Activated CD8-positive, alpha-beta memory T cell treated with anti-CD3 and anti-CD28 coated beads for 36 hours (primary cell): ENCODE data around the gene KIF1B. TPM values are rescaled to one million over a fixed set of nuclear protein-coding genes. Genes with fewer than 3 reads are reported as not detected.
"Not testable (repeated sequence)": the region's sequence is repeated elsewhere in the genome, so short reads cannot be mapped to it uniquely, and the experiment has no call there.

Source experiments
- CTCF ChIA-PET: fragments of 350-600 bp; sonication (Branson Sonifier 250); formaldehyde crosslinking; loops from one replicate; lab custom pipeline; 2021; ENCODE audit warnings: antibody characterized with exemption; lab: Charles Lee
- POLR2A ChIA-PET: fragments of 350-600 bp; sonication (Branson Sonifier 250); formaldehyde crosslinking; loops from one replicate; lab custom pipeline; 2021; ENCODE audit warnings: antibody characterized with exemption; lab: Charles Lee
- total RNA-seq, 2 experiments: library from RNA; stranded (reverse); gene quantifications; one replicate each; pipeline ENCODE4 v1.2.3, GENCODE V29; 2021

KIF1B gene
- total RNA-seq, 2 experiments from 2014 or later = 15.6 to 17.0 TPM

GRCh38 chr1:10339815-10340214 lies 129.4 kb downstream of the KIF1B start:
- CTCF ChIA-PET = interaction anchor here (0.7 kb wide), 1 partner anchor 130 kb away, joined by 3 read pairs; the partner anchor contains the start of gene KIF1B
- POLR2A ChIA-PET = no interaction called here

GRCh38 chr1:10340930-10341590 lies 130.7 kb downstream of the KIF1B start:
- ChIA-PET POLR2A (no interaction called here), CTCF (interaction anchor here (0.7 kb wide), 1 partner anchor 35 kb away, joined by 3 read pairs; no protein-coding TSS in a partner anchor)

GRCh38 chr1:10347109-10347508 lies 136.7 kb downstream of the KIF1B start:
- ChIA-PET POLR2A (no interaction called here), CTCF (no interaction called here)

- POLR2A ChIA-PET = no interaction called here
- CTCF ChIA-PET = no interaction called here
These were observed 142.9 kb downstream of the KIF1B start for GRCh38 chr1:10353282-10353681.

- POLR2A ChIA-PET = no interaction called here
- CTCF ChIA-PET = no interaction called here
These were observed 143.3 kb downstream of the KIF1B start for GRCh38 chr1:10353693-10354092.

DNA sequence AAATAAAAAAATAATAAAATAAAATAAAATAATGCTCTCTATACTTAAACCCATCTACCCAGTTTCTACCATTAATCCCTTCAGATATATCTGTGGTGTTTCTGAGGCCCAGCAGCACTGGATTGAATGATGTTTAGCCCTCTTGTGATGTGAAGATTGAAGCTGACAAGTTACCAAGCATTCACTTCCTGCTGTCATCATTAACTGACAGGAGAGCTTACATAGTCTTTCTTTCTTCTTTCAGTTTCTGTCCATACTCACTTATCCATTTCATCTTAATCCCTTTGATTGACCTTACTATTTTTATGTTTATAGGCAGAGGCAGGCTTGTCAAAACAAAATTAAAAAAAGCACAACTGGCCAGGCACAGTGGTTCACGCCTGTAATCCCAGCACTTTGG lies 149.7 kb downstream of the KIF1B start:
- ChIA-PET POLR2A (no interaction called here), CTCF (interaction anchor here (1.1 kb wide), 1 partner anchor 150 kb away, joined by 3 read pairs; the partner anchor contains the start of gene KIF1B)

GRCh38 chr1:10361515-10361914 lies 151.1 kb downstream of the KIF1B start:
- ChIA-PET CTCF (interaction anchor here (1.5 kb wide), 1 partner anchor 151 kb away, joined by 4 read pairs; the partner anchor contains the start of gene KIF1B), POLR2A (no interaction called here)

DNA sequence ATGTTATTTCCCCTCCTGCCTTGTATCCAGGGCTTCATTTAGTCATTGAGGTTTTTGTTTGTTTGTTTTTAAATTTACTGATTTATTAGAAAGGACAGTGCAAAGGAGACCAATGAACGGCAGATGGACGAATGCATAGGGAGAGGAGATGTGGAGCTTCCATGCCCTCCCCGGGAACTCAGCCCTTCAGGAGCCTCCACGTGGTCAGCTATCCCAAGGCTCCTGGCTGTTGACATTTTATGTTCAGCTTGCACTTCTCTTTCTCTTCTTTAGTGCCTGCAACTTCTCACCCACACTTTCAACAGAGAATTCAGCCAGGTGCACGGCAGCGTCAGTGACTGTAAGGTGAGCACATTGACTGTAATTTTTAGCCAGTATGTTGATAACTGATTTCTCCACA lies 157.8 kb downstream of the KIF1B start:
- ChIA-PET POLR2A (no interaction called here), CTCF (no interaction called here)

- ChIA-PET CTCF (no interaction called here), POLR2A (no interaction called here)
These were observed 164.1 kb downstream of the KIF1B start for GRCh38 chr1:10374442-10374860.

- POLR2A ChIA-PET = not testable (repeated sequence)
- CTCF ChIA-PET = interaction anchor here (1.4 to 1.9 kb wide), 2 partner anchors 23 to 117 kb away, joined by 3 to 4 read pairs; no protein-coding TSS in a partner anchor
These were observed 167.1 kb downstream of the KIF1B start for GRCh38 chr1:10377365-10378029.

GRCh38 chr1:10378081-10378841 lies 167.9 kb downstream of the KIF1B start:
- CTCF ChIA-PET = interaction anchor here (1.9 kb wide), 1 partner anchor 116 kb away, joined by 4 read pairs; no protein-coding TSS in a partner anchor

GRCh38 chr1:10379101-10379620 lies 168.8 kb downstream of the KIF1B start:
- ChIA-PET CTCF (no interaction called here), POLR2A (no interaction called here)

More at GRCh38 chr1:10378081-10378841, 167.9 kb downstream of the KIF1B start:
- POLR2A ChIA-PET = no interaction called here

DNA sequence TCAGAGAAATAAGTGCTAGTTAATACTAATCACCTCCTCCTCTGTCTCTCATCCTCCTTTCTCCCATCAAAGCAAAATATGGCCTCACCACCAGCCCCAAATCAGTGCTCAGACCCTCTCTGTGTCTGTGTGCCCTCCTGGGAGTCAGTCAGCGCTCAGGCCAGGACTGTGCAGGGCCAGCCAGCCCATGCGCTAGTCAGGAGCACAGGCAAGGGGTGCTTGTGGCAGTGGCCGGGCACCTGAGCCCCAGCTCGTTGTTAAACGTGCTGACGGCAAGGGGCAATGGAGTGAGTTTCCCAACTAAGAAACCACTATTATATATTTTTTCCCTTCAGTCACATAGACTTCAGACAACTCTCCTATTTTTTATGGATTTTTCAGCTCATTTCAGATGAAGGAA lies 169.3 kb downstream of the KIF1B start:
- ChIA-PET CTCF (no interaction called here), POLR2A (no interaction called here)

DNA sequence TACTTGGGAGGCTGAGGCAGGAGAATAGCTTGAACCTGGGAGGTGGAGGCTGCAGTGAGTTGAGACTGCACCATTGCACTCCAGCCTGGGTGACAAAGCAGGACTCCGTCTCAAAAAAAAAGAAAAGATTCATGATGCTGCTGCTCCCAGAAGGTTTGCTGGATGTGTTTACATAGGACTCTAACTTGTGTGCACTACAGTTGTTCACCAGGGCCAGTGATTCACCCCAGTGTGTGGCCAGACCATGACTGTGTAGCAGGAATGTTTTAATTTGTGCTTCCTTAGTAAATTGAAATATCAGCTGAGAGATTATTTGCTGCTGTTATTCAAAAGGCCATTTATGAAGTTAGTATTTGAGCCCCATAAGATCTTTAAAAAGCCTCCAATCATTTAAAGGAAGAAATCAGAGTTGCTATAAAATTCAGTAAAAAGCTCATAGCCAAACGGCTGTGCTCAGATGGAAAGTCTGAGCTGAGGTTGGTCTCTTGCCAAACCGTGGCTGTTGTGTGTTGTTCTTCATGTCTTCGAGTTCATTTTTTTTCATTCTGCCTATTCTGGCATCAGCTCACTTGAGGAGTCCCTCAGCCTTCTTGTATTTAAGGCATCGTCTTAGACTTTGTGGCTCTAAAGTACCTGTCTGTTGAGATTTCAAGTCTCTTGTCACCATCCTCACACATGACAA lies 170.4 kb downstream of the KIF1B start:
- POLR2A ChIA-PET = no interaction called here
- CTCF ChIA-PET = interaction anchor here (1.5 kb wide), 1 partner anchor 49 kb away, joined by 3 read pairs; the partner anchor contains the start of gene CENPS

DNA sequence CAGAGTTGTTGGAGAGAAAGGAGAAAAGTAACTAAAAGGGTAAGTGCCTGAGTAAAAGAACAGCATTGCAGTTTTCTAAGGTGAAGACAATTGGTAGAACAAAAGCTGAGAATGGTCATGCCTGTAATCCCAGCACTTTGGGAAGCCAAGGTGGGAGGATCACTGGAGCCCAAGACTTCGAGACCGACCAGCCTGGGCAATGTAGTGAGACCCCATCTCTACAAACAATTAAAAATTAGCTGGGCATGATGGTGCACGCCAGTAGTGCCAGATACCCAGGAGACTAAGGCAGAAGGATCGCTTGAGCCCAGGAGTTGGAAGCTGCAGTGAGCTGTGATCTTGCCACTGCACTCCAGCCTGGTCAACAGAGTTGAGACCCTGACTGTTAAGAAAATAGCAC lies 173.3 kb downstream of the KIF1B start:
- POLR2A ChIA-PET = no interaction called here
- CTCF ChIA-PET = no interaction called here

DNA sequence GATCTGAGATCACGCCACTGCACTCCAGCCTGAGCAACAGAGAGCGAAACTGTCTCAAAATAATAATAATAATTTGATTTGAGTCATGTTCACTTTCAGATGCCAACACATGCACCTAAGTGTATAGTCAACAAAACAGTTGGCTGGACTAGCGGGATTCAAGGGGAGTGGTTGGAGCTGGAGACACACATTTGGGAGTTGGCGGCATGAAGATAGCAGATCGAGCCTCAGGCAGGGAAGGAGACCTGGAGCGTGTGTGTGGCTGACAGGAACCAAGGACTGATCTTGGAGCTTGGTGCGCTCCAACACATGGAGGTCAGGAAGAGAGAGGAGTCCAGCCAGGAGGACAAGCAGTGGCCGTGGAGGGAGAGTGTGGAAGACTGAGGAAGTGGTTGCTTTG lies 173.8 kb downstream of the KIF1B start:
- ChIA-PET POLR2A (no interaction called here), CTCF (no interaction called here)

DNA sequence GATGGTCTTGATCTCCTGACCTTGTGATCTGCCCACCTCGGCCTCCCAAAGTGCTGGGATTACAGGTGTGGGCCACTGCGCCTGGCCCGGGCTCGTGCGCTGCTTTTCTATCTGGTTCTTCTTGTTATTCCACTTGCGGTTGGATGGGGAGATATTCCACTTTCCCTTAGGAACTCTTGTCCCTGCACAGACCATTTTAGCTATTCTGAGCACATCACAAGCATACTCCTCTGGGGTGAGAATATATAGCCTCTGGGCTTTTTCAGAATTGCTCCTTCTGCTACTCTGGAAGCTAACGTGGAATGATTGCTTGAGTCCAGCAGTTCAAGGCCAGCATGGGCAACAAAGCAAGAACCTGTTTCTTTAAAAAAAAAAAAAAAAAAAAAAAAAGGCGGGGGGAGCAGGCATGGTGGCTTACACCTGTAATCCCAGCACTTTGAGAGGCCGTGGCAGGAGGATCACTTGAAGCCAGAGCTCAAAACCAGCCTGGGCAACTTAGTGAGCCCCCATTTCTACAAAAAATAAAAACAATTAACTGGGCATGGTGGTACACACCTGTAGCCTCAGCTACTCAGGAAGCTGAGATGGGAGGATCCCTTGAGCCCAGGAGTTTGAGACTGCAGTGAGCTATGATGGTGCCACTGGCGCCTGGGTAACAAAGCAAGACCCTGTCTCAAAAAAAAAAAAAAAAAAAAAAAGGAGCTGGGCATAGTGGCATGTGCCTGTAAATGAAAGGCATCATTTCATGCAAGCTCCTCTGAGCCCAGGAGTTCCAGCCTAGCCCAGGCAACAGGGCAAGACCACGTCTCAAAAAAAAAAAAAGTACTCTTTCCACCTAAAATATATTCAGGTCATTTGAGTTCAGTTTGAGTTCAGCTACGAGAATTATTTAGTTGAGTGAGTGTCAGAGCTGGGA lies 176.6 kb downstream of the KIF1B start:
- POLR2A ChIA-PET = no interaction called here
- CTCF ChIA-PET = interaction anchor here (1.9 kb wide), 1 partner anchor 12 kb away, joined by 5 read pairs; the partner anchor contains the start of gene PGD
